ENCODE results near the gene UQCRFS1. TPM values are rescaled to one million over a fixed set of nuclear protein-coding genes. Genes with fewer than 3 reads are reported as not detected.

UQCRFS1 gene
- polyA plus RNA-seq, 2 of the 4 experiments (the other 2 are of a cell fraction) = 111 to 148 TPM

GRCh38 chr19:29262085-29262484 is 49.1 kb upstream of the UQCRFS1 start:
- FAIRE-seq (peak; percentile 54), DNase-seq (ENCODE audit: low read depth in 1 of 2, low spot score in 1 of 2) (no peak), ATAC-seq (no peak)
- POLR2A ChIA-PET = no interaction called here
- CTCF ChIA-PET = interaction anchor here (0.7 to 10.3 kb wide), 10 partner anchors 10 to 349 kb away, joined by 3 to 83 read pairs (median 5); no protein-coding TSS in a partner anchor
- WGBS (ENCODE audit: missing lambda C conversion rate) = 3% methylated on average over 2 of the region's 2 CpGs
- H3K27ac ChIP-seq = no peak overlapping the region
- H3K9me3 ChIP-seq = no peaks in the 10 kb centered on the region
- TF ChIP-seq ESRRA (IDR thresholded peaks at IDR 0.05; ENCODE audit: borderline replicate concordance, low read length) = no peak
- H3K4me3 ChIP-seq = no peak overlapping the region
- no peaks in the 10 kb centered on the region for H3K4me1 ChIP-seq
- no peak overlapping the region for H3K4me2 ChIP-seq

DNA sequence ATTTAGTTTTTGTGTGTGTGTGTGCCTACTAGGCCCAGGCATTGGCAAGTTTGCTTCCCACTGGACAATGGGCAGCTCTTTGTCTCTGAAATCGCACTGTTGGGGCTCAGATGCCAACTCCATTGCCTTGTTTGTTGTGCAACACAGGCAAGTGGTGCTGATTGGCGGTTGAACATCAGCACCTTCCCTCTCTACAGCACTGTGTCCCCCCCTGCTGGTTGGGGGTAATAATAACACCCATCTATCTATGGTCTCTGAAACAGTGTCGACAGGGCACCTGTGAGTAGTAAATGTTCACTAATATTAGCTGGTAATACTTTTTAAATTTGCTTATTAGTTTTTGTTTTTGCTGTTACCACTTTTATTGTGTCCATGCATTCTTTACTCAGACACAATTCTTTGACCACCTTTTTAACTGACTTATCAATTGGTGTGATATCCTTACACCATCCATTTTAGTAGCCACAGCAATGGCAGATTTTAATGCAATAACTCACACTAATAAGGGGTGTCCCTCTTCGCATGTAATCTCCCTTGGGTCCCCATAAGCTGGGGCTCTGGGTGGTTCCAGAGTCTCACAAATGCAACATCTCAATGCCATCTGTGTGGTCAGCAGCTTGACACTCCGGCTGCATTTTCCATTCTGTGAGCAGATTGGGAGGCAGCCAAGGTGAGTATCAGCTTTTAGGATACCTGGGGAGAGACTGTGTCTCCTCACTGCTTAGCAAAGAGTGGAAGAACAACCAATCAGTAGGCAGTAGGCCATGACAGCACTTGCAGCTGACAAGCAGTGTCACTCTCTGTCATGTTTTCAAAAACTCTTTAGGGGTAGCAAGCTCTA is 47.7 kb upstream of the UQCRFS1 start:
- WGBS (ENCODE audit: missing lambda C conversion rate) = 18% methylated on average over 5 of the region's 5 CpGs
- ChIA-PET POLR2A (no interaction called here), CTCF (interaction anchor here (0.6 to 10.3 kb wide), 15 partner anchors 8 to 1409 kb away, joined by 3 to 83 read pairs (median 3); no protein-coding TSS in a partner anchor)
- FAIRE-seq = no peak
- peak; percentile 27 to 74; a peak in 3 of 6 replicates for ATAC-seq
- Histone ChIP-seq H3K9me3 (0 out of 3 replicates have a peak, but pooled peaks cover under 1% of the 10 kb centered on the region), H3K4me1 (no peaks in the 10 kb centered on the region), H3K4me2 (no peak overlapping the region), H3K4me3 (no peak overlapping the region), H3K27ac (no peak overlapping the region)
- DNase-seq (ENCODE audit: low read depth in 1 of 2, low spot score in 1 of 2) = peak in 1 of 2 experiments; percentile 79
- peak in 1 of 2 experiments; percentile 75; a peak in 2 of 4 replicates for TF ChIP-seq CEBPB (IDR thresholded peaks at IDR 0.05)
- peak; percentile 38 to 69; a peak in 4 of 5 replicates for TF ChIP-seq RAD21 (conservative IDR thresholded peaks at IDR 0.05 in 1 of 2, IDR thresholded peaks at IDR 0.05 in 1 of 2)
- TF ChIP-seq, protein P1, sequence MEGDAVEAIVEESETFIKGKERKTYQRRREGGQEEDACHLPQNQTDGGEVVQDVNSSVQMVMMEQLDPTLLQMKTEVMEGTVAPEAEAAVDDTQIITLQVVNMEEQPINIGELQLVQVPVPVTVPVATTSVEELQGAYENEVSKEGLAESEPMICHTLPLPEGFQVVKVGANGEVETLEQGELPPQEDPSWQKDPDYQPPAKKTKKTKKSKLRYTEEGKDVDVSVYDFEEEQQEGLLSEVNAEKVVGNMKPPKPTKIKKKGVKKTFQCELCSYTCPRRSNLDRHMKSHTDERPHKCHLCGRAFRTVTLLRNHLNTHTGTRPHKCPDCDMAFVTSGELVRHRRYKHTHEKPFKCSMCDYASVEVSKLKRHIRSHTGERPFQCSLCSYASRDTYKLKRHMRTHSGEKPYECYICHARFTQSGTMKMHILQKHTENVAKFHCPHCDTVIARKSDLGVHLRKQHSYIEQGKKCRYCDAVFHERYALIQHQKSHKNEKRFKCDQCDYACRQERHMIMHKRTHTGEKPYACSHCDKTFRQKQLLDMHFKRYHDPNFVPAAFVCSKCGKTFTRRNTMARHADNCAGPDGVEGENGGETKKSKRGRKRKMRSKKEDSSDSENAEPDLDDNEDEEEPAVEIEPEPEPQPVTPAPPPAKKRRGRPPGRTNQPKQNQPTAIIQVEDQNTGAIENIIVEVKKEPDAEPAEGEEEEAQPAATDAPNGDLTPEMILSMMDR (IDR thresholded peaks at IDR 0.05) = peak; percentile 38; the same call in 2 of the 3 replicates
- peak; percentile 23; the same call in 2 of the 3 replicates for TF ChIP-seq SMC3 (IDR thresholded peaks at IDR 0.05)
- no peak for TF ChIP-seq HEYL (CRISPR knock-in tag; IDR thresholded peaks at IDR 0.05)

- whole genome bisulfite sequencing (ENCODE audit: missing lambda C conversion rate) = 40% methylated on average over 6 of the region's 6 CpGs
- no peak overlapping the region for H3K27ac ChIP-seq
- FAIRE-seq (no peak), DNase-seq (ENCODE audit: low read depth in 1 of 2, low spot score in 1 of 2) (no peak), ATAC-seq (no peak)
- POLR2A ChIA-PET = no interaction called here
- no peak overlapping the region for H3K4me2 ChIP-seq
- CTCF ChIA-PET = interaction anchor here (0.8 to 10.3 kb wide), 6 partner anchors 13 to 268 kb away, joined by 3 to 83 read pairs (median 7); no protein-coding TSS in a partner anchor
- no peaks in the 10 kb centered on the region for H3K4me1 ChIP-seq
- 0 out of 3 replicates have a peak, but pooled peaks cover 8% of the 10 kb centered on the region for H3K9me3 ChIP-seq
- H3K4me3 ChIP-seq = no peak overlapping the region
- no peak for TF ChIP-seq TP53 (CRISPR knock-in tag; IDR thresholded peaks at IDR 0.05)
- no peak for TF ChIP-seq MAFK (IDR thresholded peaks at IDR 0.05; ENCODE audit: partially characterized antibody)
- TF ChIP-seq CBX2 (IDR thresholded peaks at IDR 0.05; ENCODE audit: borderline replicate concordance, low read depth) = no peak
- no peak for TF ChIP-seq CBX8 (IDR thresholded peaks at IDR 0.05)
- TF ChIP-seq REST (IDR thresholded peaks at IDR 0.05) = no peak
- TF ChIP-seq ATOH8 (CRISPR knock-in tag; IDR thresholded peaks at IDR 0.05; ENCODE audit: low read depth) = no peak
- no peak for TF ChIP-seq EP300 (IDR thresholded peaks at IDR 0.05)
- TF ChIP-seq ZC3H11A (IDR thresholded peaks at IDR 0.05) = no peak
- TF ChIP-seq, protein P2, sequence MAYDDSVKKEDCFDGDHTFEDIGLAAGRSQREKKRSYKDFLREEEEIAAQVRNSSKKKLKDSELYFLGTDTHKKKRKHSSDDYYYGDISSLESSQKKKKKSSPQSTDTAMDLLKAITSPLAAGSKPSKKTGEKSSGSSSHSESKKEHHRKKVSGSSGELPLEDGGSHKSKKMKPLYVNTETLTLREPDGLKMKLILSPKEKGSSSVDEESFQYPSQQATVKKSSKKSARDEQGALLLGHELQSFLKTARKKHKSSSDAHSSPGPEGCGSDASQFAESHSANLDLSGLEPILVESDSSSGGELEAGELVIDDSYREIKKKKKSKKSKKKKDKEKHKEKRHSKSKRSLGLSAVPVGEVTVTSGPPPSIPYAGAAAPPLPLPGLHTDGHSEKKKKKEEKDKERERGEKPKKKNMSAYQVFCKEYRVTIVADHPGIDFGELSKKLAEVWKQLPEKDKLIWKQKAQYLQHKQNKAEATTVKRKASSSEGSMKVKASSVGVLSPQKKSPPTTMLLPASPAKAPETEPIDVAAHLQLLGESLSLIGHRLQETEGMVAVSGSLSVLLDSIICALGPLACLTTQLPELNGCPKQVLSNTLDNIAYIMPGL (CRISPR knock-in tag; IDR thresholded peaks at IDR 0.05; ENCODE audit: borderline replicate concordance) = no peak
- no peak for TF ChIP-seq CHD4 (IDR thresholded peaks at IDR 0.05; ENCODE audit: borderline replicate concordance)
- no peak for TF ChIP-seq TFCP2L1 (CRISPR knock-in tag; IDR thresholded peaks at IDR 0.05)
- TF ChIP-seq RCOR1 (IDR thresholded peaks at IDR 0.05; ENCODE audit: low read depth, low read length) = no peak
- no peak for TF ChIP-seq GATA3 (IDR thresholded peaks at IDR 0.05; ENCODE audit: borderline replicate concordance)
- TF ChIP-seq EHF (CRISPR knock-in tag; IDR thresholded peaks at IDR 0.05) = no peak
- no peak for TF ChIP-seq SREBF2 (IDR thresholded peaks at IDR 0.05)
- no peak for TF ChIP-seq POLR2AphosphoS2 (conservative IDR thresholded peaks at IDR 0.05; ENCODE audit: low read length)
- TF ChIP-seq FOSL2 (IDR thresholded peaks at IDR 0.05) = no peak
- TF ChIP-seq FOSL2 (CRISPR knock-in tag; IDR thresholded peaks at IDR 0.05) = no peak
- TF ChIP-seq NFE2L2 (conservative IDR thresholded peaks at IDR 0.05; ENCODE audit: low read length) = no peak
Observed at GRCh38 chr19:29259867-29260281, 46.9 kb upstream of the UQCRFS1 start.
